Measurements from ENCODE around the gene ASB15.
"Not testable (repeated sequence)": the region's sequence is repeated elsewhere in the genome, so short reads cannot be mapped to it uniquely, and the experiment has no call there.

ASB15 gene

DNA sequence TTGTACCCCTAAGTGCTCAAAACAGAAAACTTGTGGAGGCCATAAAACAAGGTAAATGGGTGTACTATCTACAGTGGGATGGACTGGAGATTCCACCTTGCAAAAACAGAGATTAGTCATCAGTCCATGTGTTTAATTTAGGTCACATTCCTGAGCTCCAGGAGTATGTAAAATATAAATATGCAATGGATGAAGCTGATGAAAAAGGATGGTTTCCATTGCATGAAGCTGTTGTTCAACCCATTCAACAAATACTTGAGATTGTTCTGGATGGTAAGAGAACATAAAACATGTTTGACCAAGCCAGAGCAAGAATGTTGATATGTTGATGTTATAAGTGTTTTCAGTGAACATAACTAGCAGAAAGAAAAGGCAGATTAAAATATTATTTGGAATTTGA lies 14.6 kb downstream of the ASB15 start:
- DNase-seq (no peak), ATAC-seq (no peak)
- no peaks in the 10 kb centered on the region for H3K9me3 Mint-ChIP-seq
- H3K27me3 Mint-ChIP-seq, result peaks cover 41% of the 10 kb centered on the region
- no peaks in the 10 kb centered on the region for H3K4me1 Mint-ChIP-seq
- no peak overlapping the region for H3K27ac Mint-ChIP-seq
- no peak overlapping the region for H3K4me3 Mint-ChIP-seq

DNA sequence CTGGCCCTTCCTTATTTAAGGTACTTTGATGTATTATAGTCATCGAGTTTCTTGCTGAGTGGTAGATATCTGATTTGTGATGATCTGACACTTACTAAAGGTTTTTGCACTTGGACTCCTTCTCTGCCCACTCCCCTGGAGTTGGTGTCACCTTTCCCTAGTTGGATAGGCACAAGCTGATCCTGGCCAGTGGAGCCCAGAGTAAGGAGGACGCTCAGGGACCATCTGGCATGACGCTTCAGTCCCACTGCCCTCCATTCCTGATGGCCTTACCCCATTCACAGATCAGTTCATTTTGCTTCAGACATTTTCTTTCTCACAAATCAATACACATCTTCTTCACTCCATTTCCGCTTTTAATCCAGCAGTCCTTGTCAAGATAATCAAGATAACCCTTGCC lies 20.1 kb downstream of the ASB15 start:
- DNase-seq (no peak), ATAC-seq (no peak)
- Mint-ChIP-seq H3K27me3 (peaks cover 18% of the 10 kb centered on the region), H3K9me3 (no peaks in the 10 kb centered on the region), H3K4me1 (no peaks in the 10 kb centered on the region), H3K27ac (no peak overlapping the region), H3K4me3 (no peak overlapping the region)

DNA sequence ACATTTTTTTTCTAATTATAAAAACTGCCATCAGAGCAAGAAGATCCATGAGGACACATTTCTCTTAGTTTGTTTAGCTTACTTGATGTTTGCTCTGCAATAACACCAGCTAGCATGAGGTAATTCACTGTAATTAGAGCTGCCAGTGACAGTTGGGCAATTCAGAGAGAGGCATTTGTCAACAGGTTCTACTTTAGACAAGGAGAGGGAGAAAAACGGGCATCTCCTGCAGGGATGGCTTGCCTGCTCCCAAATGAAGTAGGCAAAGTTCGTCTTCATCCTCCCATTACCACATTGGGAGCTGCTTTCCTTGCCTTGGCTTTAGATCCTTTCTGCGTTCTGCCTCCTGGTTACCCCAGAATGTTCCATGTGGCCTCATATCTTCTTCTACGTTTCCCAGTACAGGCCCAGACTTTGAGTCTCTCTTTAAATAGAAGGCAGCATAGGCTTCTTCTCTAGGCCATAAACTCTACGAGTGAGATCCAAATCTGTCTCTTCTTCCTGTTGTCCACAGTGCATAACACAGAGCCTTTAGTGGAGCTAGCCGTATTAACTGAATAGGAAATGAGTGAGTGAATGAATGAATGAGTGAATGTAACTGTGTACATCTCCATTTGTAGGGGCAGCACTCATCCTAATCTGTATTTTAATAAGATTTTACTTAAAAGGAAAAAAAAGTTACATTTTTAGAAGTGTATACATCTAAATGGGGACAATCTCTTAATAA lies 21.2 kb downstream of the ASB15 start:
- DNase-seq (no peak), ATAC-seq (no peak)
- Mint-ChIP-seq H3K27me3 (peaks cover 14% of the 10 kb centered on the region), H3K4me3 (no peak overlapping the region), H3K4me1 (no peaks in the 10 kb centered on the region), H3K9me3 (no peaks in the 10 kb centered on the region), H3K27ac (no peak overlapping the region)

- peak; percentile 46 to 64 for DNase-seq
- Mint-ChIP-seq H3K27me3 (peaks cover 3% of the 10 kb centered on the region), H3K4me1 (no peaks in the 10 kb centered on the region), H3K9me3 (no peaks in the 10 kb centered on the region), H3K4me3 (no peak overlapping the region), H3K27ac (no peak overlapping the region)
- ATAC-seq, result peak; percentile 70
Measured at GRCh38 chr7:123624527-123625183, 23.0 kb downstream of the ASB15 start.

GRCh38 chr7:123625254-123625653 lies 23.6 kb downstream of the ASB15 start:
- no peak for DNase-seq
- Mint-ChIP-seq H3K9me3 (no peaks in the 10 kb centered on the region), H3K27ac (no peak overlapping the region), H3K27me3 (no peaks in the 10 kb centered on the region), H3K4me1 (no peaks in the 10 kb centered on the region), H3K4me3 (no peak overlapping the region)
- ATAC-seq, result no peak

DNA sequence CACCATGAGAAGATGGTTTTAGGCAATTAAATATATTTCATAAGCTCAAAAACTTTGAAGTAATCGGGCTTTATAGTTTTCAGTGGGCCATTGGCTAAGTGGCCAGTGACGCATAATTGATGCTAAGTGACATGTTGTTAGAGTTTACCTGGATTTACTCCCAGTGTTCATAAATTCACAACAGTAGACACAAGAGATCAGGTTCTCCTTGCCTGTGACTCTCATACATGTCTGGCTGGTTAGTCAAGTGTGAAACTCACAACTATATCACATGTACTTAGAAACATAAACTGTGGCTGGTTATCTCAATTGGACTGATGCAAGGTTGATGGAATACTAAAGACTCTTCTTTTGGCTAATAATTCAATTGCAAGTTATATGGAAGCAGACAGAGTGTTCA lies 26.2 kb downstream of the ASB15 start:
- Mint-ChIP-seq H3K9me3 (no peaks in the 10 kb centered on the region), H3K27me3 (peaks cover 11% of the 10 kb centered on the region), H3K4me3 (no peak overlapping the region), H3K27ac (no peak overlapping the region), H3K4me1 (no peaks in the 10 kb centered on the region)
- DNase-seq (no peak), ATAC-seq (no peak)

GRCh38 chr7:123628829-123629228 lies 27.2 kb downstream of the ASB15 start:
- Mint-ChIP-seq H3K27me3 (peaks cover 11% of the 10 kb centered on the region), H3K4me1 (no peaks in the 10 kb centered on the region), H3K9me3 (no peaks in the 10 kb centered on the region), H3K27ac (no peak overlapping the region), H3K4me3 (no peak overlapping the region)
- DNase-seq (no peak), ATAC-seq (no peak)

DNA sequence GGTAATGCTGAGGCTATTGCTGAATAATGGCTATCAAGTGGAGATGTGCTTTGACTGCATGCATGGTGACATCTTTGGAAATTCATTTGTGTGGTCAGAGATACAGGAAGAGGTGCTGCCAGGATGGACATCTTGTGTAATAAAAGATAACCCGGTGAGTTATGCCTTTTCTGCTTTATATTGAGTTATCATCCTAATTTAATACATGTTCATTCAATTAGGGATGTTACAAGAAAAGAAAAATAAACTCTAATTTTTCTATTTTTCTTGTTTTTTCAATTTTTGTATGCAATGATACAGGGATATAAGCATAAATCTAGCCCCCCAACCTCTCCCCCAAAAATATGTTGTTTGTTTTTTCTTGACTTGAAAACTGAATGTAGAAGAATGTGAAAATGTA lies 27.7 kb downstream of the ASB15 start:
- no peak for ATAC-seq
- H3K4me3 Mint-ChIP-seq, result no peak overlapping the region
- H3K4me1 Mint-ChIP-seq, result no peaks in the 10 kb centered on the region

GRCh38 chr7:123632808-123633207 lies 31.2 kb downstream of the ASB15 start:
- H3K9me3 Mint-ChIP-seq, result no peaks in the 10 kb centered on the region
- no peak for ATAC-seq
- DNase-seq, result no peak
- peaks cover 20% of the 10 kb centered on the region for H3K27me3 Mint-ChIP-seq
- H3K27ac Mint-ChIP-seq, result no peak overlapping the region
- H3K4me1 Mint-ChIP-seq, result no peaks in the 10 kb centered on the region
- no peak overlapping the region for H3K4me3 Mint-ChIP-seq

More for the DNA sequence above, 27.7 kb downstream of the ASB15 start:
- Mint-ChIP-seq H3K27ac (no peak overlapping the region), H3K27me3 (peaks cover 11% of the 10 kb centered on the region), H3K9me3 (no peaks in the 10 kb centered on the region)
- no peak for DNase-seq

- Mint-ChIP-seq H3K4me3 (no peak overlapping the region), H3K4me1 (no peaks in the 10 kb centered on the region), H3K27me3 (peaks cover 27% of the 10 kb centered on the region), H3K9me3 (no peaks in the 10 kb centered on the region), H3K27ac (no peak overlapping the region)
- ATAC-seq (no peak), DNase-seq (no peak)
Measured at GRCh38 chr7:123633553-123633952, 31.9 kb downstream of the ASB15 start.

GRCh38 chr7:123634011-123634573 lies 32.5 kb downstream of the ASB15 start:
- H3K4me3 Mint-ChIP-seq, H3K9me3 Mint-ChIP-seq, H3K27ac Mint-ChIP-seq, ATAC-seq, DNase-seq, H3K4me1 Mint-ChIP-seq: not testable (repeated sequence)
- H3K27me3 Mint-ChIP-seq, result peaks cover 31% of the 10 kb centered on the region

DNA sequence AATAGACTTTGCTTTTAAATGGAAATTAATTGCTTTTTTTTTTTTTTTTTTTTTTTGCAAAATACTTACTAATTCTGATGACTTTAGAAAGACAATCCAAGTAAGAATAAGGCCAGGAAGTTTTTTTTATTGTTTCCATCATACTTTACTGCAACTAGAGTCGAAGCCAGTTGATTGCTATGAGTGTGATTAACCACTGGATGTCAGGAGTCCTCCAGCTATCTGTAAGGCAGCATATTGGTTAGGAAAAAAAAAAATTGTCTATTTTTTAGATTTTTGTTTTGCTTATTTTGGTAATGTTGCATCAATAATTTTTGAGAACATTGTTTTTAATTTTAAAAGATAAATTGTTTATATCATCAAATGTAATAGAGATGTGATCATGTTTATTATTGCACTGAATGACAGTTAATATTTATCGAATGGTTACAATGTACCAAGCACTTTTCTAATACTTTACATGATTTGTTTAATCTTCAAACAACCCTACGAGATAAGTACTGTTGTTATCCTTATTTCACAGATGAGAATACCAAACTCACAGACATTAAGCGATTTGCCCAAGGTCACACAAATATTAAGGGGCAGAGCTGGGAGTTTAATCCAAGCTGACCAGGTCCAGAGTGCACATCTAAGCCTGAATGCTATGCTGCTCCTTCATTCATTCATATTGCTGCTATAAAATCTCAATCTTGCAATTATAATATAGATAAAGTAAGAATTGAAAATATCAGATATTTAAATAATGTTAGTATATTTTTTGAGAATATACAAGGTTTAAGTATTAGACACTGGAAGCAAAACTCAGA lies 34.1 kb downstream of the ASB15 start:
- no peak overlapping the region for H3K4me3 Mint-ChIP-seq
- no peak overlapping the region for H3K27ac Mint-ChIP-seq
- DNase-seq, result no peak
- H3K4me1 Mint-ChIP-seq, result no peaks in the 10 kb centered on the region
- ATAC-seq, result no peak
- no peaks in the 10 kb centered on the region for H3K9me3 Mint-ChIP-seq
- peaks cover 34% of the 10 kb centered on the region for H3K27me3 Mint-ChIP-seq

DNA sequence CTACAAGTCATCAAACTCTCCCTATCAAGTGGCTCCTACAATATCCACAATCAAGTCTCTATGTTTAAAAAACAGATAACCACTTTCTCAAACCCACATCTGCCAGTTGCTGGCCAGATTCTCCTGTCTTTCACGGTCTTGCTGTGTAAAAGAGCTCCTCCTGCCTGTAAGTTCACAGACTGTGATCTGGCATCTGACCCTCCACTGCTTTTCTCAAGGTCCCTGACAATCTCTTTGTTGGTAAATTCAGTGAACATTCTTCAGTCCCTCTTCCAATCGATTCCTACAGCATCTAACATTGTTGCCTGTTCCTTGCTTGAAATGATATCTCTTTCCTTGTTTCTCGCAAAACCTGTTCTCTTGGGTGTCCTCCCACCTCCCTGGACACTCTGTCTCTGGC lies 35.6 kb downstream of the ASB15 start:
- H3K27me3 Mint-ChIP-seq, result peaks cover 36% of the 10 kb centered on the region
- H3K4me3 Mint-ChIP-seq, result no peak overlapping the region
- H3K27ac Mint-ChIP-seq, result no peak overlapping the region
- H3K4me1 Mint-ChIP-seq, result no peaks in the 10 kb centered on the region
- H3K9me3 Mint-ChIP-seq, result no peaks in the 10 kb centered on the region
- no peak for DNase-seq
- no peak for ATAC-seq

GRCh38 chr7:123637878-123638277 lies 36.3 kb downstream of the ASB15 start:
- DNase-seq (no peak), ATAC-seq (no peak)
- H3K4me1 Mint-ChIP-seq, result no peaks in the 10 kb centered on the region
- peaks cover 41% of the 10 kb centered on the region for H3K27me3 Mint-ChIP-seq
- H3K27ac Mint-ChIP-seq, result peak overlapping the region in 1 of 2 donors; percentile 30
- no peak overlapping the region for H3K4me3 Mint-ChIP-seq
- H3K9me3 Mint-ChIP-seq, result no peaks in the 10 kb centered on the region

- no peak overlapping the region for H3K27ac Mint-ChIP-seq
- no peak for ATAC-seq
- peaks cover 57% of the 10 kb centered on the region for H3K27me3 Mint-ChIP-seq
- no peaks in the 10 kb centered on the region for H3K4me1 Mint-ChIP-seq
- H3K4me3 Mint-ChIP-seq, result no peak overlapping the region
- no peak for DNase-seq
- H3K9me3 Mint-ChIP-seq, result no peaks in the 10 kb centered on the region
Measured at GRCh38 chr7:123639631-123640030, 38.0 kb downstream of the ASB15 start.

GRCh38 chr7:123640583-123640982 lies 39.0 kb downstream of the ASB15 start:
- no peaks in the 10 kb centered on the region for H3K9me3 Mint-ChIP-seq
- H3K27ac Mint-ChIP-seq, result no peak overlapping the region
- no peak overlapping the region for H3K4me3 Mint-ChIP-seq
- DNase-seq (no peak), ATAC-seq (no peak)
- no peaks in the 10 kb centered on the region for H3K4me1 Mint-ChIP-seq
- peaks cover 57% of the 10 kb centered on the region for H3K27me3 Mint-ChIP-seq

Data from stimulated activated naive CD8-positive, alpha-beta T cell treated with anti-CD3 and anti-CD28 coated beads, Interleukin-15, amount 100 ng/mL, for 72 hours (primary cell).